Neural crest cell (in vitro differentiated cells): ENCODE measurements around the gene HAPLN3. TPM values are rescaled to one million over a fixed set of nuclear protein-coding genes. Genes with fewer than 3 reads are reported as not detected.
A peak's percentile ranks its signal among the peaks of the same experiment; 100 is the strongest.

Source experiments
- DNase-seq: peaks from one replicate; pipeline ENCODE4 v3.0.0; 2021; ENCODE audit warnings: low read depth, mixed read lengths, low spot score
- H3K27ac Mint-ChIP-seq: one replicate; pipeline ENCODE4 v1.8.0; 2021; ENCODE audit warnings: mild to moderate bottlenecking, mixed read lengths; ENCODE audit not compliant: unreplicated experiment
- H3K27me3 Mint-ChIP-seq: 2 replicates; pipeline ENCODE4 v1.8.0; 2021; ENCODE audit warnings: low read depth, mild to moderate bottlenecking, mixed read lengths
- H3K36me3 Mint-ChIP-seq: 2 replicates; pipeline ENCODE4 v1.8.0; 2021; ENCODE audit warnings: low read depth, mild to moderate bottlenecking, mixed read lengths
- H3K4me1 Mint-ChIP-seq: 2 replicates; pipeline ENCODE4 v1.8.0; 2021; ENCODE audit warnings: mixed read lengths
- H3K4me3 Mint-ChIP-seq: one replicate; pipeline ENCODE4 v1.8.0; 2021; ENCODE audit warnings: mild to moderate bottlenecking, mixed read lengths
- H3K9me3 Mint-ChIP-seq: 2 replicates; pipeline ENCODE4 v1.8.0; 2021; ENCODE audit warnings: mixed read lengths
- total RNA-seq: library from RNA; stranded (reverse); gene quantifications from 2 replicates; pipeline ENCODE4 v1.2.1, GENCODE V29; 2021
- TF ChIP-seq, protein P1 (sequence below): fragments of 200-600 bp; sonication (generic); conservative IDR thresholded peaks from 2 replicates; pipeline ENCODE4 v1.5.0; 2021; ENCODE audit warnings: antibody characterized with exemption, mild to moderate bottlenecking

The HAPLN3 gene
- total RNA-seq, 1 donor from 2014 or later, result 2.9 TPM

DNA sequence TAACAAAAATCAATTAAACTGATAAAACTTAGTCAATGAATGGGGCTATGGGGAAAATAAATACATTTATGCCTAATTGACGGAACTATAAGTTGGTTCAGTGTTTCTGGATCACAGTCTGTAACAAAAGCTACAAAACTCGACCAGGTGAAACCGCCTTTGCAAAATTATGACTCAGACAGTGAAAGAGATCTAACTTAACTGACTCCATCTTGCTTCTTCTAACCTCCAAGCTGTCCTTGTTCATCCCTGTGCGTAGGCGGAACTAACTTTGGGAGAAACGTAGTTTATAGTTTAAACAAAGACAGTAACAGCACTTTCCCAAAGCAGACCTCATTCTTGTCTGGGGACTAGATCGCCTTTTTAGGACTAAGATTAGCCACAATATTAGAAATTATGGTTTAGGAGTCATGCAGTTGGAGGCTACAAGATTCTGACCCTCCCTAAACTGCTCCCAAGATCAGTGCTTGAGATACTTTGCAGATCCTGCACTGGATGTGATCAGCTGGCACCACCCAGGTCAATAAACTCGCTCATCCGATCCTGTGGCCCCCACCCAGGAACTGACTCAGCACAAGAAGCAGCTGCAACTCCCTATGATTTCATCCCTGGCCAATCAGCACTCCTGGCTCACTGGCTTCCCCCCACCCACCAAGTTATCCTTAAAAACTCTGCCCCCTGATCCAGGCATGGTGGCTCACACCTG is 25.0 kb upstream of the HAPLN3 start:
- Mint-ChIP-seq H3K4me3 (no peak overlapping the region), H3K27ac (no peak overlapping the region), H3K27me3 (no peaks in the 10 kb centered on the region), H3K9me3 (peaks cover 3% of the 10 kb centered on the region), H3K36me3 (no peaks in the 10 kb centered on the region), H3K4me1 (no peaks in the 10 kb centered on the region)
- no peak for DNase-seq
- TF ChIP-seq, protein P1, sequence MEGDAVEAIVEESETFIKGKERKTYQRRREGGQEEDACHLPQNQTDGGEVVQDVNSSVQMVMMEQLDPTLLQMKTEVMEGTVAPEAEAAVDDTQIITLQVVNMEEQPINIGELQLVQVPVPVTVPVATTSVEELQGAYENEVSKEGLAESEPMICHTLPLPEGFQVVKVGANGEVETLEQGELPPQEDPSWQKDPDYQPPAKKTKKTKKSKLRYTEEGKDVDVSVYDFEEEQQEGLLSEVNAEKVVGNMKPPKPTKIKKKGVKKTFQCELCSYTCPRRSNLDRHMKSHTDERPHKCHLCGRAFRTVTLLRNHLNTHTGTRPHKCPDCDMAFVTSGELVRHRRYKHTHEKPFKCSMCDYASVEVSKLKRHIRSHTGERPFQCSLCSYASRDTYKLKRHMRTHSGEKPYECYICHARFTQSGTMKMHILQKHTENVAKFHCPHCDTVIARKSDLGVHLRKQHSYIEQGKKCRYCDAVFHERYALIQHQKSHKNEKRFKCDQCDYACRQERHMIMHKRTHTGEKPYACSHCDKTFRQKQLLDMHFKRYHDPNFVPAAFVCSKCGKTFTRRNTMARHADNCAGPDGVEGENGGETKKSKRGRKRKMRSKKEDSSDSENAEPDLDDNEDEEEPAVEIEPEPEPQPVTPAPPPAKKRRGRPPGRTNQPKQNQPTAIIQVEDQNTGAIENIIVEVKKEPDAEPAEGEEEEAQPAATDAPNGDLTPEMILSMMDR, result no peak

DNA sequence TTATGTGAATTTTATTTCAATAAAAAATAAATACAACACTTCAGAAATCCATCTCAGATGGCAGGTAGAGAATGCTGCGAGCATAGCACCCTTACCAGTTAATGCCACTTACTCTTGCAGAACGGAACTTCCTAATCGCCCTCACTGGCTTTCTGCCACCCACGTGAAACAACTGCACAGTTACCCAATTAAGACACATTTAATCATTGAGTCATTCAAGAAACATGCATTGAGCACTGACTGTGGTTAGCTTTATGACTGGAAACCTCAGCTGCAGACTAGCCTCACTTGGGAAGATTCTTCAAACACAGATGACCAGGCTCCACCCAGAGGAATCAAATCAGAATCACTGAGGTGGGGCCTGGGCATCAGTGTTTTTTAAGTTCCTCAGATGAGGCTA is 23.4 kb upstream of the HAPLN3 start:
- Mint-ChIP-seq H3K9me3 (no peaks in the 10 kb centered on the region), H3K27ac (no peak overlapping the region)

DNA sequence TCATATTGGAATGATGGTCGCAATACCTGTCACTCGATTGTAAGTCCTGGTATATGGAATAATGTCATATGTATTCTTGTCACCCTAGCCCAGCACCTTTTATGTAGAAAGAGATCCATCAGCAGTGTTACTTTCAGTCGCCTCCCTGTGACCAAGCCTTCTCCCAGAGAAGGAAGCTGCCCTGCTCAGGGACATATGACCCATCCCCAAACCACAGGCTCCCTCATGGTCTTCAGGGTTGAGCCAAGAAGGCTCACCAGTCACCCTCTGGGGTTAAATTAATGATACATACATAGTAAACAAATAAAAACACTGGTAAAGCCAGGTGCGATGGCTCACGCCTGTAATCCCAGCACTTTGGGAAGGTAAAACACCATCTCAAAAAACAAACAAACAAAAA is 22.4 kb upstream of the HAPLN3 start:
- Mint-ChIP-seq H3K27me3 (no peaks in the 10 kb centered on the region), H3K27ac (no peak overlapping the region), H3K36me3 (no peaks in the 10 kb centered on the region), H3K4me1 (peaks cover 8% of the 10 kb centered on the region), H3K9me3 (no peaks in the 10 kb centered on the region), H3K4me3 (peak overlapping the region; percentile 8)
- TF ChIP-seq, protein P1, result no peak
- DNase-seq, result no peak

More for the DNA sequence above, 23.4 kb upstream of the HAPLN3 start:
- no peak for DNase-seq
- Mint-ChIP-seq H3K36me3 (no peaks in the 10 kb centered on the region), H3K4me3 (no peak overlapping the region), H3K27me3 (no peaks in the 10 kb centered on the region), H3K4me1 (peaks cover 3% of the 10 kb centered on the region)
- TF ChIP-seq, protein P1, result no peak

DNA sequence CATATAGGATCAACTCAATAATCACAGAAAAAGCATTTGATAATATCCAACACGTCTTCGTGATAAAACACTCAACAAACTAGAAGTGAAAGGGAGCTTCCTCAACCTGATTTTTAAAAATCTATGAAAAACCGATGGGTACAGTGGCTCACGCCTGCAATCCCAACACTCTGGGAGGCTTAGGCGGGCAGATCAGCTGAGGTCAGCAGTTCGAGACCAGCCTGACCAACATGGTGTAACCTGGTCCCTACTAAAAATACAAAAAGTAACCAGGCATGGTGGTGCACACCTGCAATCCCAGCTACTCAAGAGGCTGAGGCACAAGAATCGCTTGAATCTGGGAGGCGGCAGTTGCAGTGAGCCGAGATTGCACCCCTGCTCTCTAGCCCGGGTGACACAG is 20.0 kb upstream of the HAPLN3 start:
- DNase-seq, result no peak
- H3K27ac Mint-ChIP-seq, result no peak overlapping the region
- H3K4me1 Mint-ChIP-seq, result peaks cover 24% of the 10 kb centered on the region
- no peaks in the 10 kb centered on the region for H3K27me3 Mint-ChIP-seq
- TF ChIP-seq, protein P1, result no peak
- H3K4me3 Mint-ChIP-seq, result no peak overlapping the region
- no peaks in the 10 kb centered on the region for H3K9me3 Mint-ChIP-seq
- H3K36me3 Mint-ChIP-seq, result peaks cover 3% of the 10 kb centered on the region

DNA sequence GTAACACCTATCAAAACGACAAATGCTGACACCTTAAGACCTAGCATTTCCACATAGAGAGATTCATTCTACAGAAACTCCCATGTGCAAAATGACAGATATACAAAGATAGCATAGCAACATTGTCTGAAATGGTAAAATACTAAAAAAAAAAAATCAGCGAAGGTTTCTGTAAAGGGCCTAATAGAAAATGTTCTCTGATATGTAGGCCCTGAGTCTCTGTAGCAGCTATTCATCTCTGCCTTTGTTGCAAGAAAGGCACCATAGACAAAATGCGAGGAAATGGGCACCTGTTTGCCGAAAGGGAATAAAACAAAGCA is 18.5 kb upstream of the HAPLN3 start:
- TF ChIP-seq, protein P1, result no peak
- Mint-ChIP-seq H3K27me3 (no peaks in the 10 kb centered on the region), H3K36me3 (peaks cover 6% of the 10 kb centered on the region), H3K9me3 (no peaks in the 10 kb centered on the region), H3K4me1 (peaks cover 36% of the 10 kb centered on the region), H3K27ac (peak overlapping the region; percentile 97), H3K4me3 (peak overlapping the region; percentile 90)
- DNase-seq, result no peak
